HepG2 (cell line): Measurements from ENCODE around the gene DDAH2. TPM values are rescaled to one million over a fixed set of nuclear protein-coding genes. Genes with fewer than 3 reads are reported as not detected.
A peak's percentile ranks its signal among the peaks of the same experiment; 100 is the strongest.

Experiments used
- ATAC-seq: fragments of 200-7000 bp; cut with Tn5 transposase; 3 replicates; pipeline ENCODE4 v1.9.1; 2020; ENCODE audit warnings: mild to moderate bottlenecking, moderate library complexity
- BruUV-seq: library from RNA; stranded (reverse); fragments of 400-500 nt; replicated peaks from 2 replicates; lab custom pipeline; 2021; lab: Mats Ljungman, UMichigan
- CTCF ChIA-PET: fragments of 300-600 bp; formaldehyde crosslinking; extraction: SDS; loops from one replicate; lab custom pipeline; 2021; ENCODE audit warnings: low total read pairs, inconsistent platforms, low intra/inter-chr PET ratio; lab: Yijun Ruan, JAX
- POLR2A ChIA-PET: fragments of 350-600 bp; sonication (Branson Sonifier 250); formaldehyde crosslinking; loops from one replicate; lab custom pipeline; 2020; ENCODE audit warnings: antibody characterized with exemption, inconsistent platforms; lab: Yijun Ruan, JAX
- DNase-seq: peaks from one replicate; pipeline ENCODE4 v3.0.0-alpha.2; 2015; ENCODE audit warnings: low spot score
- FAIRE-seq: peaks from 3 replicates; lab custom pipeline; 2011; peaks lifted over from hg19 to GRCh38; lab: Jason Lieb, UNC
- H2AFZ ChIP-seq: one replicate; pipeline ENCODE4 v1.6.1; 2011; ENCODE audit warnings: low read length, inconsistent platforms
- H3K27ac ChIP-seq: fragments of 300-600 bp; 3 replicates; pipeline ENCODE4 v1.8.0; 2011; ENCODE audit warnings: mixed run types, mild to moderate bottlenecking, mixed read lengths, low read length, inconsistent platforms; ENCODE audit not compliant: insufficient read depth; ENCODE audit errors: extremely low read length
- H3K27me3 ChIP-seq, 2 experiments: fragments of 200-600 bp in 1 of 2; 2 replicates in 1 of 2; 3 replicates in 1 of 2; pipeline versions ENCODE4 v1.6.0 to v1.8.0; 2011; ENCODE audit warnings: low read length in 2 of 2, mild to moderate bottlenecking in 2 of 2, moderate library complexity in 2 of 2, inconsistent platforms in 1 of 2; ENCODE audit not compliant: insufficient read depth in 2 of 2, control insufficient read depth in 1 of 2
- H3K36me3 ChIP-seq, 2 experiments: fragments of 200-600 bp in 1 of 2; replicated peaks in 1 of 2; 2 replicates in 1 of 2; 3 replicates in 1 of 2; pipeline versions ENCODE4 v1.5.1 to v1.8.0; 2011; ENCODE audit warnings: low read length in 2 of 2, inconsistent platforms in 1 of 2; ENCODE audit not compliant: insufficient read depth in 2 of 2, control insufficient read depth in 1 of 2
- H3K4me1 ChIP-seq: 2 replicates; pipeline ENCODE4 v1.5.1; 2012; ENCODE audit warnings: low read length, inconsistent platforms; ENCODE audit not compliant: insufficient read depth
- H3K4me2 ChIP-seq: 2 replicates; pipeline ENCODE4 v1.6.0; 2011; ENCODE audit warnings: low read depth, low read length, inconsistent platforms
- H3K4me3 ChIP-seq, 3 experiments: fragments of 200-600 bp in 1 of 3; sonication (generic), shearing (Covaris generic) in 1 of 3; replicated peaks in 1 of 3; 2 replicates each; pipeline ENCODE4 v1.5.1; 2011 to 2016; ENCODE audit warnings: low read length in 3 of 3, inconsistent platforms in 2 of 3, low read depth in 2 of 3, mild to moderate bottlenecking in 2 of 3, control low read depth in 1 of 3, mixed read lengths in 1 of 3; ENCODE audit not compliant: insufficient read depth in 1 of 3
- H3K79me2 ChIP-seq: one replicate; pipeline ENCODE4 v1.6.1; 2011; ENCODE audit warnings: low read length, inconsistent platforms; ENCODE audit not compliant: insufficient read depth
- H3K9ac ChIP-seq: 2 replicates; pipeline ENCODE4 v1.6.0; 2011; ENCODE audit warnings: mild to moderate bottlenecking, low read depth, low read length, inconsistent platforms; ENCODE audit not compliant: insufficient read depth
- H3K9me3 ChIP-seq: 2 replicates; pipeline ENCODE4 v1.5.1; 2012; ENCODE audit warnings: mild to moderate bottlenecking, low read length
- H4K20me1 ChIP-seq: 2 replicates; pipeline ENCODE4 v1.6.0; 2011; ENCODE audit warnings: inconsistent platforms, mild to moderate bottlenecking, low read length, moderate library complexity; ENCODE audit not compliant: insufficient read depth
- FIP1L1 ChIP-seq: fragments of 200-400 bp; formaldehyde crosslinking; IDR thresholded peaks from 2 replicates; pipeline ENCODE4 v1.6.1; 2018; ENCODE audit warnings: low read depth, mild to moderate bottlenecking, low read length, moderate library complexity, borderline replicate concordance; ENCODE audit not compliant: insufficient read depth
- HNRNPLL ChIP-seq: fragments of 200-400 bp; formaldehyde crosslinking; IDR thresholded peaks from 2 replicates; pipeline ENCODE4 v1.6.1; 2017; ENCODE audit warnings: mild to moderate bottlenecking, low read depth, low read length; ENCODE audit not compliant: poor library complexity, severe bottlenecking
- HOXD1 ChIP-seq: sonication (generic); formaldehyde crosslinking; IDR thresholded peaks from 2 replicates; pipeline ENCODE4 v1.5.0; 2020; ENCODE audit warnings: missing genetic modification reagents
- RFXAP ChIP-seq: sonication (generic); formaldehyde crosslinking; IDR thresholded peaks from 2 replicates; pipeline ENCODE4 v1.4.0; 2020; ENCODE audit warnings: missing genetic modification reagents, borderline replicate concordance
- ZBTB2 ChIP-seq: sonication (generic); formaldehyde crosslinking; IDR thresholded peaks from 2 replicates; pipeline ENCODE4 v1.8.0; 2022; ENCODE audit warnings: low read depth, missing genetic modification reagents
- ZFX ChIP-seq: sonication (generic); formaldehyde crosslinking; IDR thresholded peaks from 2 replicates; pipeline ENCODE4 v1.4.0; 2020; ENCODE audit warnings: mild to moderate bottlenecking, low read depth, missing genetic modification reagents, moderate library complexity
- ZNF225 ChIP-seq: sonication (generic); formaldehyde crosslinking; IDR thresholded peaks from 2 replicates; pipeline ENCODE4 v1.4.0; 2020; ENCODE audit warnings: mild to moderate bottlenecking, missing genetic modification reagents
- ZNF687 ChIP-seq: sonication (generic); formaldehyde crosslinking; IDR thresholded peaks from 2 replicates; pipeline ENCODE4 v1.5.1; 2020; ENCODE audit warnings: mild to moderate bottlenecking, missing genetic modification reagents, moderate library complexity
- WGBS: methylation state at CpG from one replicate; pipeline ENCODE4 v1.1.6; 2017; ENCODE audit warnings: low lambda C conversion rate; 5-methylcytosine and 5-hydroxymethylcytosine counted together
- in situ Hi-C: cut with HindIII; loops from 2 replicates; pipeline ENCODE4 v1.10.0; 2017; ENCODE audit warnings: low pct_unique_long_range_greater_than_20kb; ENCODE audit not compliant: extremely low pct_ligation_motif_present
- intact Hi-C: fragments of 100-400 bp; cut with micrococcal nuclease; formaldehyde crosslinking; loops from one replicate; pipeline ENCODE4 v1.10.0; 2022; ENCODE audit not compliant: unreplicated experiment
- polyA plus RNA-seq, 8 experiments: library from polyadenylated mRNA; depleted of rRNA in 3 of 8; stranded (reverse) in 7 of 8; unstranded in 1 of 8; fragments of >200 nt; fragmentation: Illumina TruSeq in 4 of 8; extraction: Trizol in 4 of 8; gene quantifications; 2 replicates each; pipeline versions ENCODE4 v1.2.1 to v1.2.3, GENCODE V29; 2011 to 2016; ENCODE audit warnings: low read depth in 4 of 8, missing spikeins in 1 of 8, mixed read lengths in 1 of 8; ENCODE audit not compliant: insufficient read depth in 1 of 8
- total RNA-seq, 5 experiments: library from RNA; depleted of rRNA; stranded (reverse); fragments of >200 nt; fragmentation: Illumina TruSeq; extraction: Trizol; gene quantifications; 2 replicates each; pipeline ENCODE4 v1.2.3, GENCODE V29; 2016; ENCODE audit warnings: low read depth in 1 of 5

DDAH2 gene
- total and polyA plus RNA-seq, 2 of the 13 experiments (the other 11 are each of a cell fraction or from before 2014, with no cell fraction given): 16.4 to 21.1 TPM

DNA sequence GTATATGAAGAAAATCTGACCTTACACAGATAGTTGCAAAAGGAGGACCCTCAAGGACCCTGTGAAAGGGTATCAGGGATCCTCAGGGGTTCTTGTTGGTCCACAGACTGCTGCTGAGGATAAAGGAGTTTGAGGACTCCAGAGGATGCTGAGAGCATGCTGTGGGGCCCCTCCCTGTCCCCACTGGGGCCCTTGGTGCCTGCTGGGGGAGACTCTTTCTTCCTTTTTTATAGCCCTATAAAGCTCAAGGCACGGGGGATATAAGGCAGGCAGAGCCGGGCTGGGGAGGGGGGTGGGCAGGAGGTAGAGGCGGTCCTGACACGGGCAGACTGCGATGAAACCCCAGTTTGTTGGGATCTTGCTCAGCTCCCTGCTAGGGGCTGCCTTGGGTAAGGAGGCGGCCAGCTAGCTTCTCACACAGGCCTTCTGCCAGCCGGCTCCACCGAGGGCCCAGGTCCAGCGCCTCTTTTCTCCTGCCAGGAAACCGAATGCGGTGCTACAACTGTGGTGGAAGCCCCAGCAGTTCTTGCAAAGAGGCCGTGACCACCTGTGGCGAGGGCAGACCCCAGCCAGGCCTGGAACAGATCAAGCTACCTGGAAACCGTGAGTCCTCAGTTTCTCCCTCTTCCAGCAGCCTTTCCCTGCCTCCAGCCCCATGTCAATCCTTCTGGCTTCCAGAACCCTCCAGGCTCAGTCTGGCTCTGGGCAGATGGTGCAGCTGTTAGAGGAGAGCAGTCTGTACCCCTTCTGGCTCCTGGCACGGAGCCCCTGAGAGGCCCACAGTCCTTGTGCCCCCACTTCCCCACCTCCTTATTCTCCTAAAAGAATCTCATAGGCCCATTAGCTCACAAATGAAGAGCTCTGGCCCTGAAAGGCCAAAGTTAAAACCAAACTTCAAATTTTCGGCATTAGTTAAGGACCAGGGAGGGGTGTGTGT is 13.8 kb downstream of the DDAH2 start, which contains the start of gene LY6G6D:
TSS of gene LY6G6D (plus strand) at position 327 of the 937 bp plus-strand sequence. CDS start at position 335, 8 bp downstream.
- BruUV-seq: no TSS peak

More for the DNA sequence above, 13.8 kb downstream of the DDAH2 start, which contains the start of gene LY6G6D:
- ATAC-seq (no peak), FAIRE-seq (no peak), DNase-seq (no peak)
- H3K27me3 ChIP-seq: peaks cover 12 to 51% of the 10 kb centered on the region in 2 experiments; a peak in 4 of 5 replicates
- ChIA-PET POLR2A (interaction anchor here (0.6 to 5.1 kb wide), 12 partner anchors 9 to 187 kb away, joined by 3 to 31 read pairs (median 3); partner anchors contain the start of genes ABHD16A, DDAH2, HSPA1B and VARS1), CTCF (no interaction called here)
- H2AFZ ChIP-seq: peak within 1 kb of the TSS; percentile 5
- intact Hi-C loops (loop anchor here (5.0 kb wide), 1 partner anchor 33 kb away; the partner anchor contains the start of gene LY6G5C), in situ Hi-C loops (no loop called here)
- no peaks in the 10 kb centered on the region for H3K9me3 ChIP-seq
- peak within 1 kb of the TSS; percentile 63 for H3K4me2 ChIP-seq
- TF ChIP-seq HOXD1 (CRISPR knock-in tag) (0 out of 2 replicates have a peak, but pooled peaks have one; percentile 35), ZNF225 (CRISPR knock-in tag) (0 out of 2 replicates have a peak, but pooled peaks have one; percentile 56), ZBTB2 (CRISPR knock-in tag) (no peak), ZFX (CRISPR knock-in tag) (no peak), HNRNPLL (peak; percentile 23), RFXAP (CRISPR knock-in tag) (no peak), ZNF687 (CRISPR knock-in tag) (peak; percentile 30; the same call in 1 of the 2 replicates), FIP1L1 (no peak)
- no peaks in the 10 kb centered on the region for H3K79me2 ChIP-seq
- no peak within 1 kb of the TSS; a peak in 1 of 6 replicates for H3K4me3 ChIP-seq
- 43% methylated on average over 9 of the region's 16 CpGs for WGBS
- no peak within 1 kb of the TSS for H3K27ac ChIP-seq
- H3K9ac ChIP-seq: no peak within 1 kb of the TSS
- H3K4me1 ChIP-seq: peaks cover 25% of the 10 kb centered on the region
- no peaks in the 10 kb centered on the region for H4K20me1 ChIP-seq
- no peaks in the 10 kb centered on the region for H3K36me3 ChIP-seq
